ENCODE measurements around the gene PRKN.

GRCh38 chr6:162364488-162364887 lies 363.1 kb downstream of the PRKN start:
- TF ChIP-seq CTCF (conservative IDR thresholded peaks at IDR 0.05) (no peak), EZH2 (IDR thresholded peaks at IDR 0.05; ENCODE audit: low read depth) (no peak)
